IMR-90 (cell line): ENCODE results near the gene SMG5. TPM values are rescaled to one million over a fixed set of nuclear protein-coding genes. Genes with fewer than 3 reads are reported as not detected.
A peak's percentile ranks its signal among the peaks of the same experiment; 100 is the strongest.
"Not testable (repeated sequence)": the region's sequence is repeated elsewhere in the genome, so short reads cannot be mapped to it uniquely, and the experiment has no call there.

ENCODE experiments used
- ATAC-seq: fragments of 200-7000 bp; cut with Tn5 transposase; 2 replicates; pipeline ENCODE4 v1.9.1; 2020; ENCODE audit warnings: low read depth, mild to moderate bottlenecking, moderate library complexity
- BruUV-seq: library from RNA; stranded (reverse); fragments of 400-500 nt; replicated peaks from 2 replicates; lab custom pipeline; 2021; lab: Mats Ljungman, UMichigan
- CTCF ChIA-PET: fragments of 300-600 bp; formaldehyde crosslinking; extraction: SDS; loops from one replicate; lab custom pipeline; 2021; ENCODE audit warnings: antibody characterized with exemption; lab: Yijun Ruan, JAX
- POLR2A ChIA-PET: fragments of 300-600 bp; sonication (Branson Sonifier 250); formaldehyde crosslinking; loops from one replicate; lab custom pipeline; 2022; ENCODE audit warnings: antibody characterized with exemption; ENCODE audit not compliant: unreplicated experiment; lab: Charles Lee
- DNase-seq: peaks from one replicate; pipeline ENCODE4 v3.0.0; 2013
- H2AFZ ChIP-seq: replicated peaks from 2 replicates; pipeline ENCODE3; 2013; ENCODE audit warnings: low read length, mild to moderate bottlenecking; ENCODE audit not compliant: poor library complexity
- H2AK5ac ChIP-seq: 2 replicates; pipeline ENCODE4 v1.6.1; 2013; ENCODE audit warnings: low read depth, low read length, inconsistent platforms
- H2AK9ac ChIP-seq: replicated peaks from 2 replicates; pipeline ENCODE3; 2013; ENCODE audit warnings: mild to moderate bottlenecking, low read depth, low read length, moderate library complexity; ENCODE audit not compliant: poor library complexity
- H2BK120ac ChIP-seq: 2 replicates; pipeline ENCODE4 v1.6.1; 2013; ENCODE audit warnings: low read depth, low read length, inconsistent platforms
- H2BK15ac ChIP-seq: 3 replicates; pipeline ENCODE4 v1.6.1; 2013; ENCODE audit warnings: low read depth, low read length, inconsistent platforms
- H2BK20ac ChIP-seq: 2 replicates; pipeline ENCODE4 v1.6.1; 2013; ENCODE audit warnings: low read depth, mild to moderate bottlenecking, inconsistent platforms, low read length, moderate library complexity
- H2BK5ac ChIP-seq: 2 replicates; pipeline ENCODE4 v1.6.1; 2013; ENCODE audit warnings: mild to moderate bottlenecking, low read depth, low read length, inconsistent platforms; ENCODE audit not compliant: poor library complexity, severe bottlenecking
- H3K14ac ChIP-seq: replicated peaks from 2 replicates; pipeline ENCODE4 v1.6.1; 2013; ENCODE audit warnings: low read depth, low read length, inconsistent platforms
- H3K18ac ChIP-seq: 2 replicates; pipeline ENCODE4 v1.6.1; 2013; ENCODE audit warnings: low read depth, low read length, control low read depth
- H3K23ac ChIP-seq: 2 replicates; pipeline ENCODE4 v1.6.1; 2013; ENCODE audit warnings: low read depth, low read length, inconsistent platforms
- H3K27ac ChIP-seq: 2 replicates; pipeline ENCODE4 v1.5.1; 2013; ENCODE audit warnings: mild to moderate bottlenecking, control low read depth, low read length; ENCODE audit not compliant: insufficient read depth
- H3K27me3 ChIP-seq: 2 replicates; pipeline ENCODE4 v1.6.1; 2013; ENCODE audit warnings: low read length; ENCODE audit not compliant: control insufficient read depth, insufficient read depth
- H3K36me3 ChIP-seq: 2 replicates; pipeline ENCODE4 v1.6.1; 2013; ENCODE audit warnings: low read length, mixed read lengths; ENCODE audit not compliant: control insufficient read depth, insufficient read depth
- H3K4ac ChIP-seq: 2 replicates; pipeline ENCODE4 v1.6.1; 2013; ENCODE audit warnings: low read depth, low read length, inconsistent platforms
- H3K4me1 ChIP-seq: 2 replicates; pipeline ENCODE4 v1.6.1; 2013; ENCODE audit warnings: low read length, mixed read lengths; ENCODE audit not compliant: control insufficient read depth, insufficient read depth
- H3K4me2 ChIP-seq: 2 replicates; pipeline ENCODE4 v1.6.1; 2013; ENCODE audit warnings: low read depth, mild to moderate bottlenecking, control low read depth, low read length, moderate library complexity
- H3K4me3 ChIP-seq: 2 replicates; pipeline ENCODE4 v1.5.1; 2013; ENCODE audit warnings: low read depth, mild to moderate bottlenecking, control low read depth, low read length, moderate library complexity; ENCODE audit not compliant: insufficient read depth
- H3K56ac ChIP-seq: 2 replicates; pipeline ENCODE4 v1.6.1; 2013; ENCODE audit warnings: low read length, inconsistent platforms; ENCODE audit not compliant: insufficient read depth; ENCODE audit errors: extremely low read depth
- H3K79me1 ChIP-seq, 2 experiments: 2 replicates each; pipeline ENCODE4 v1.6.1; 2013; ENCODE audit warnings: low read length in 2 of 2, inconsistent platforms in 1 of 2, low read depth in 1 of 2
- H3K9ac ChIP-seq: 2 replicates; pipeline ENCODE4 v1.6.1; 2013; ENCODE audit warnings: low read depth, low read length, control low read depth
- H3K9me1 ChIP-seq: 2 replicates; pipeline ENCODE4 v1.6.1; 2013; ENCODE audit warnings: low read length, inconsistent platforms; ENCODE audit not compliant: insufficient read depth
- H3K9me3 ChIP-seq: 2 replicates; pipeline ENCODE4 v1.6.1; 2013; ENCODE audit warnings: low read length; ENCODE audit not compliant: control insufficient read depth, insufficient read depth
- H4K20me1 ChIP-seq: 2 replicates; pipeline ENCODE4 v1.6.1; 2013; ENCODE audit warnings: low read length, inconsistent platforms; ENCODE audit not compliant: insufficient read depth
- H4K5ac ChIP-seq: 2 replicates; pipeline ENCODE4 v1.6.1; 2013; ENCODE audit warnings: mild to moderate bottlenecking, low read depth, low read length, control low read depth
- H4K8ac ChIP-seq, 2 experiments: 2 replicates each; pipeline ENCODE4 v1.6.1; 2013; ENCODE audit warnings: low read depth in 2 of 2, low read length in 2 of 2, control low read depth in 1 of 2, inconsistent platforms in 1 of 2
- H4K91ac ChIP-seq: 2 replicates; pipeline ENCODE4 v1.6.1; 2013; ENCODE audit warnings: low read depth, low read length, inconsistent platforms; ENCODE audit not compliant: insufficient read depth
- CTCF ChIP-seq: conservative IDR thresholded peaks from 2 replicates; pipeline ENCODE4 v1.5.1; 2012; ENCODE audit warnings: mild to moderate bottlenecking, low read depth, low read length, improper control_type of control experiment
- FOS ChIP-seq: fragments of 150-350 bp; IDR thresholded peaks from 2 replicates; pipeline ENCODE4 v1.6.1; 2016; ENCODE audit warnings: low read depth, low read length
- NFE2L2 ChIP-seq: fragments of 150-350 bp; IDR thresholded peaks from 2 replicates; pipeline ENCODE4 v1.6.1; 2016; ENCODE audit warnings: low read depth, mild to moderate bottlenecking, low read length
- WGBS, 2 experiments: methylation state at CpG; one replicate each; pipeline versions ENCODE4 v1.1.5 to v1.1.7; 2013; ENCODE audit warnings: missing lambda C conversion rate in 2 of 2; ENCODE audit not compliant: insufficient read length in 1 of 2; ENCODE audit errors: extremely low coverage in 2 of 2; 5-methylcytosine and 5-hydroxymethylcytosine counted together
- dilution Hi-C: fragments of 300-500 bp; cut with HindIII; formaldehyde crosslinking; loops from one replicate; pipeline ENCODE4 v1.14.3; 2018; ENCODE audit warnings: low sequenced_read_pairs; ENCODE audit not compliant: unreplicated experiment
- in situ Hi-C: fragments of 300-500 bp; cut with MboI; formaldehyde crosslinking; loops from 3 replicates; pipeline ENCODE4 v1.14.3; 2019; ENCODE audit warnings: low sequenced_read_pairs, inconsistent platforms, mixed read lengths
- intact Hi-C: fragments of 100-400 bp; cut with micrococcal nuclease; formaldehyde crosslinking; loops from 2 replicates; pipeline ENCODE4 v1.10.0; 2022
- polyA plus RNA-seq, 3 experiments: library from polyadenylated mRNA; depleted of rRNA; stranded (reverse); fragments of >200 nt; gene quantifications; 2 replicates each; pipeline ENCODE4 v1.2.3, GENCODE V29; 2012; ENCODE audit warnings: low replicate concordance in 1 of 3
- total RNA-seq: library from RNA; depleted of rRNA; stranded (reverse); fragments of >200 nt; gene quantifications from 2 replicates; pipeline ENCODE4 v1.2.3, GENCODE V29; 2012

The SMG5 gene
- total and polyA plus RNA-seq, 2 of the 4 experiments (the other 2 are of a cell fraction): 34.7 to 37.3 TPM

DNA sequence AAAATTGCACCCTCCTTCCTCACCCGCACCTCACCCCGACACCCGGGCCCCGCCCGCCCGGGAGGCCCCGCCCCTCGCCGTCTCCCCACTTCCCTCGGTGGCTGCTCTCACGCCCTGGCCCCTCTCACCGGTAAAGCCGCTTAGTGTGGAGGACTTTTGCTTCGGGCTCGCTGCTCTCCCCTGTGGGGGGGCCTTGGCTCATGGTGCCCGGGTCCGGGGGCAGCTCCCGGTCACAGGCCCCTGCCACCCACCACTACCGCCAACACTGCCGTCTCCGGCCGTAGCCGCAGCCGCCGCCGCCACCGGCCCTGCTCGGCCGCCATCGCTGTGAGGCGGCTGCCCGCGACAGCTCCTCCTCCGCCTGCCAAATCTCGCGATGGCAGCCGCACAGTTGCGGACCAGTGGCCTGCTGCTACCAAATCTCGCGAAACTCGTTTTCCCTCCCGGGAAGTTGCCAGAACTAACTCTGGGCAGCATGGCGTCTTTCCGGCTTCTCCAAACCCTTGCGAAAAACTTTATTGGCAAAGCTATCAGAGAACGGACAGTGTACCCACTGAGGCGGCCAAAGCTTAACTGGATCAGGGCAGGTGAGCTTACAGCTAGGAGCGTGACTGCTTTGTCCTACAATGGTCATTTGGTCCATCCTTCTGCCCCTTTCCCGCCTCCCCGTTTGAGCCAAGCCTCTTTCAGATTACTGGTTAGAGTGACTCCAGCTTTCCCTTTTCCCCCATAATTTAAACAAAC is at the start of gene SMG5 (continued):
- TF ChIP-seq CTCF (no peak), NFE2L2 (no peak), FOS (peak; percentile 30; the same call in 1 of the 2 replicates)

GRCh38 chr1:156323179-156323578 is 40.6 kb upstream of the SMG5 start:
- Histone ChIP-seq H4K91ac (0 out of 2 replicates have a peak overlapping the region, but pooled peaks have one; percentile 25), H4K20me1 (peaks cover 21% of the 10 kb centered on the region; the same call in 1 of the 2 replicates), H3K79me1 (peaks cover 13 to 37% of the 10 kb centered on the region in 2 experiments), H3K36me3 (peaks cover 49% of the 10 kb centered on the region), H3K4ac (peak overlapping the region; percentile 16; the same call in 1 of the 2 replicates)
- H4K5ac ChIP-seq, H4K8ac ChIP-seq, H3K9me3 ChIP-seq, H2AK5ac ChIP-seq, H3K27me3 ChIP-seq, H3K4me3 ChIP-seq, H3K9me1 ChIP-seq, H2BK15ac ChIP-seq, BruUV-seq, H2BK20ac ChIP-seq, POLR2A ChIA-PET, H3K4me2 ChIP-seq, intact Hi-C loops, dilution Hi-C loops, H3K27ac ChIP-seq, H3K9ac ChIP-seq, H3K56ac ChIP-seq, H2AFZ ChIP-seq, H3K23ac ChIP-seq, CTCF ChIA-PET, H2BK120ac ChIP-seq, H2AK9ac ChIP-seq, H3K18ac ChIP-seq, in situ Hi-C loops, H2BK5ac ChIP-seq, H3K14ac ChIP-seq, H3K4me1 ChIP-seq: not testable (repeated sequence)
- no CpG with 5 or more reads among the region's 9 CpGs for WGBS, 2 experiments
- DNase-seq: peak; percentile 82
- peak; percentile 86 for ATAC-seq
- peak; percentile 44; the same call in 1 of the 2 replicates for TF ChIP-seq FOS
